Measurements from ENCODE around the gene CCNT1. TPM values are rescaled to one million over a fixed set of nuclear protein-coding genes. Genes with fewer than 3 reads are reported as not detected.
A peak's percentile ranks its signal among the peaks of the same experiment; 100 is the strongest.

Gene CCNT1
- total and polyA plus RNA-seq, 7 donors = 5.2 to 31.8 (median 25.9) TPM

DNA sequence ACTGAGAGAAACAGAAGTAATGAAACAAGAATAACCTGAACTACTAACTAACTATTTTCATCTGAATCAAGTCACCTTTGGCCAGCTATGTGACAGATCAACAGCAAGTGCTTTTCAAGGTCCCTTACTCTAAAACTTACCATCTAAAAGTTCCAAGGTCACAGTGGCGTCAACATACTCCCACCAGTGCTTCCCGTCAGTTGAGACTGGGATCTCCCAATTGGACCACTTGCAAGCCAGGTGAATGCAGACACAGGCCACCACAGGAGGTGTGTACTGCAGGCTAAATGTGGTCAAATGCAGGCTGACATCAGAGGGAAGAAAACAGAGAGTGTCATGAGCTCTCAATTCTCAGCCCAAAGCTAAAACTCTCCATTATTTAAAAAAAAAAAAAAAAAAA, 20.6 kb downstream of the CCNT1 start:
- DNase-seq = no peak
- TF ChIP-seq, protein P1, sequence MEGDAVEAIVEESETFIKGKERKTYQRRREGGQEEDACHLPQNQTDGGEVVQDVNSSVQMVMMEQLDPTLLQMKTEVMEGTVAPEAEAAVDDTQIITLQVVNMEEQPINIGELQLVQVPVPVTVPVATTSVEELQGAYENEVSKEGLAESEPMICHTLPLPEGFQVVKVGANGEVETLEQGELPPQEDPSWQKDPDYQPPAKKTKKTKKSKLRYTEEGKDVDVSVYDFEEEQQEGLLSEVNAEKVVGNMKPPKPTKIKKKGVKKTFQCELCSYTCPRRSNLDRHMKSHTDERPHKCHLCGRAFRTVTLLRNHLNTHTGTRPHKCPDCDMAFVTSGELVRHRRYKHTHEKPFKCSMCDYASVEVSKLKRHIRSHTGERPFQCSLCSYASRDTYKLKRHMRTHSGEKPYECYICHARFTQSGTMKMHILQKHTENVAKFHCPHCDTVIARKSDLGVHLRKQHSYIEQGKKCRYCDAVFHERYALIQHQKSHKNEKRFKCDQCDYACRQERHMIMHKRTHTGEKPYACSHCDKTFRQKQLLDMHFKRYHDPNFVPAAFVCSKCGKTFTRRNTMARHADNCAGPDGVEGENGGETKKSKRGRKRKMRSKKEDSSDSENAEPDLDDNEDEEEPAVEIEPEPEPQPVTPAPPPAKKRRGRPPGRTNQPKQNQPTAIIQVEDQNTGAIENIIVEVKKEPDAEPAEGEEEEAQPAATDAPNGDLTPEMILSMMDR (IDR thresholded peaks at IDR 0.05) = no peak
- Histone ChIP-seq H3K4me3 (no peak overlapping the region), H3K36me3 (ENCODE audit: insufficient read depth in 1 of 2, low read depth in 1 of 2) (peaks cover 9 to 91% of the 10 kb centered on the region in 2 donors), H3K27ac (no peak overlapping the region), H3K4me1 (peaks cover 38% of the 10 kb centered on the region), H3K9me3 (no peaks in the 10 kb centered on the region), H3K27me3 (ENCODE audit: insufficient read depth in 3 of 3, low read length in 2 of 3) (no peaks in the 10 kb centered on the region)
- 95 to 98% (median 98%) methylated on average over 2 of the region's 2 CpGs for WGBS, 3 donors
- intact Hi-C loops (cut with DNase I) = no loop called here
- no peak for ATAC-seq

DNA sequence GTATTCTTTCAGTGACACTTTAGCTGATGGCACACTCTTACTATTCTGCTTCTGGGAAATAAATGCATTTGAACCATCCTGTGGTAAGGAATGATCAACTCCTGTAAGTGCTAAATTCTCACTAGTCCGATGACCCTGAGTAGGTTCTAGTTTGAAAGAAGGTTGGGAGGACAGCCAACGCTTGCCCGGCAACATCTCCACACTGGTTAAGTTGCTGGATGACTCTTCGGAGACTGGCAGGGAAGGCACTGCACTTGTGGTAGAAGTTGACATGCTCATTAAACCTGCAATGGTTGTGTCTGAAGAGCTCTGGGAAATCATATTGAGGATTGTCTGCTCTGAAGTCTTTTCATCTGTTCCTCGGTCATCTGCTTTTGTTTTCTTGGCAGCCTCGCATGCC, 22.5 kb downstream of the CCNT1 start:
- ATAC-seq (peak; percentile 43 to 70 (median 50)), DNase-seq (no peak)
- Histone ChIP-seq H3K36me3 (ENCODE audit: insufficient read depth in 1 of 2, low read depth in 1 of 2) (peaks cover 9 to 74% of the 10 kb centered on the region in 2 donors), H3K9me3 (no peaks in the 10 kb centered on the region), H3K4me1 (peaks cover 42% of the 10 kb centered on the region), H3K27ac (peak overlapping the region; percentile 57), H3K27me3 (ENCODE audit: insufficient read depth in 3 of 3, low read length in 2 of 3) (no peaks in the 10 kb centered on the region), H3K4me3 (no peak overlapping the region)
- intact Hi-C loops (cut with DNase I) = no loop called here
- TF ChIP-seq, protein P1 (IDR thresholded peaks at IDR 0.05) = no peak
- WGBS, 3 donors = 49 to 67% (median 57%) methylated on average over 6 of the region's 6 CpGs

DNA sequence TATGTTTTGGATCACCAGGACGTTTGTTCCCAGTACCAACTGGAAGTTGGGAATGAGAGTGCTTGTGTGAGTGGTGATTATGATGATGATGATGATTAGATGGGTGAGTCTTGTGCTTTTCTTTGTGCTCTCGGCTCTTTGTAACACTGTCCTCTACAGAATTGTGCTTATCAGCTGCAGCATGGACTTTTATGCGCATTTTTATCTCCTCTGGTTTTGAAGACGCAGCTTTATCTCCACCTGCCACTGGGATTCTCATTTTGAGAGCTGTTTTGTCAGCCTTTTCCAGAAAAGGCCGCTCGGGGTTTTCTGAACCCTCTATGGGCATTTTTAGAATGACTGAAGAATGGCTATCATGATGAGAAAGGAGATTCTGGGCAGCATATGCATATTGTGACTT, 22.9 kb downstream of the CCNT1 start:
- peaks cover 9 to 74% of the 10 kb centered on the region in 2 donors for H3K36me3 ChIP-seq (ENCODE audit: insufficient read depth in 1 of 2, low read depth in 1 of 2)
- H3K27ac ChIP-seq = peak overlapping the region; percentile 57
- H3K4me1 ChIP-seq = peaks cover 42% of the 10 kb centered on the region
- H3K27me3 ChIP-seq (ENCODE audit: insufficient read depth in 3 of 3, low read length in 2 of 3) = no peaks in the 10 kb centered on the region
- H3K4me3 ChIP-seq = no peak overlapping the region
- DNase-seq (no peak), ATAC-seq (peak in 1 of 4 donors; percentile 11)
- WGBS, 3 donors = 77 to 91% (median 87%) methylated on average over 6 of the region's 6 CpGs
- no peaks in the 10 kb centered on the region for H3K9me3 ChIP-seq
- intact Hi-C loops (cut with DNase I) = no loop called here
- TF ChIP-seq, protein P1 (IDR thresholded peaks at IDR 0.05) = no peak

DNA sequence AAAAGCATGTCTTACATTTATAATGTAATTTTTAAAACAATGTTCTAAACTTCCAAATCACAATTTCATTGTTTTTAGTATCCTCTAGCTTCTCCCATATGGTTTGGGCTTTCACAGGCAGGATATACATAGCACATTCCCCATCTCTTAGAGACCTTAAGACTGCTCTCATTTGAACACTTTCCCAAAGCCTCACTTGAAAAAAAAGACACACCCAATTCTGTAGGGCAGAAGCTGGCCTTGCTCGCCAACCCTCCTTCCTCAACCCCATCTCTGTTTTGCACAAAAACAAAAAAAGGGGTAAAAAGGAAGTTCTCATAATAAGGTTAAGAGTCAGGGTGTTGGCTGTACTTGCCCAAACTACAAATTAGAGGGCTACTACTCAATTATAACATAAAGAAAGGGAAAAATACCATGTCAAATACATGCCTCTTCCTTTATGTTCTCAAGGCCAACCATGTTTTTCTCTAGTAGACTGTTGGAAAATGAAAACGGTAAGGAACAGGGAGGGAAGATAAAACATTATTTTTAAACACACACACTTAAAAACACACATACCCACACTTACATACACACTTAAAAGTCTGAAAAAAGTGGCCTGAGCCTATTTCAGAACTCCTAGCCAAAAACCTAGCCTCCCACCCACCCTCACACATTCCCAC, 24.6 kb downstream of the CCNT1 start:
- ATAC-seq = no peak

More for the DNA sequence above, 24.6 kb downstream of the CCNT1 start:
- Histone ChIP-seq H3K4me3 (no peak overlapping the region), H3K9me3 (no peaks in the 10 kb centered on the region), H3K27ac (peak overlapping the region; percentile 71), H3K4me1 (peaks cover 42% of the 10 kb centered on the region), H3K36me3 (ENCODE audit: insufficient read depth in 1 of 2, low read depth in 1 of 2) (peaks cover 9 to 64% of the 10 kb centered on the region in 2 donors), H3K27me3 (ENCODE audit: insufficient read depth in 3 of 3, low read length in 2 of 3) (no peaks in the 10 kb centered on the region)
- no peak for DNase-seq
- TF ChIP-seq, protein P1 (IDR thresholded peaks at IDR 0.05) = no peak
- intact Hi-C loops (cut with DNase I) = no loop called here
- 44 to 57% (median 53%) methylated on average over 2 of the region's 2 CpGs for WGBS, 3 donors

Data from psoas muscle (tissue), 8 donors.